ENCODE data around the gene ZNF579.

- TF ChIP-seq CTCF (IDR thresholded peaks at IDR 0.05 in 8 of 11, conservative IDR thresholded peaks at IDR 0.05 in 3 of 11) (no peak), POLR2A (IDR thresholded peaks at IDR 0.05) (no peak)
Measured at GRCh38 chr19:55541091-55541490, 39.6 kb downstream of the ZNF579 start.
